Effector CD4-positive, alpha-beta T cell (primary cell): Measurements from ENCODE around the gene AMY2B.
"Not testable (repeated sequence)": the region's sequence is repeated elsewhere in the genome, so short reads cannot be mapped to it uniquely, and the experiment has no call there.

ENCODE experiments used
- DNase-seq: peaks from one replicate; pipeline ENCODE4 v3.0.0-alpha.2; 2020
- total RNA-seq: gene quantifications from one replicate; lab custom pipeline; 2026; lab: John Stamatoyannopoulos, UW

The AMY2B gene
- 24.8 reads per million, percentile 52 among the genes with 10 or more reads in this experiment for total RNA-seq

- not testable (repeated sequence) for DNase-seq
Observed at GRCh38 chr1:103571289-103571688, at the start of gene AMY2B. Gene AMY2B (plus strand): TSS chr1:103571589. CDS start chr1:103571603, 14 bp downstream.

GRCh38 chr1:103523346-103523745, 48.0 kb upstream of the AMY2B start:
- no peak for DNase-seq

DNA sequence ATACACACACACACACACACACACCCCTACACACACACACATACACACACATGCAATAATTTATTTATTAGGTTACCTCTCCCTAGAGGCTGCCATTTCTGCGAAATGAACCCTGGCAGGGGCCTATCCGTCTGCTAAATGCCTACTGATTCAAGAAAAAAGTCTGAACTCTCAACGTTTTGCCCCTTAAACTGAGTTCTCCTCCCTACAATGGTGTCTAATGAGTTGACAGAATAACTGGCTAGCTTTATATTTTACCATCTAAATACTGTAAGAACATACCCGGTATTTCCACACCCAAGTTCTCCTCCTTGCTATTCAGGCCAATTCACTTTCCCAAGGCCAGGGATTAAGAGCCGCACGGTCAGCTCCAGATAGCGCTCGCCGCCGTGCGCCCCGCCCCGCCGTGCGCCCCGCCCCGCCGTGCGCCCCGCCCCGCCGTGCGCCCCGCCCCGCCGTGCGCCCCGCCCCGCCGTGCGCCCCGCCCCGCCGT, 46.2 kb upstream of the AMY2B start:
- no peak for DNase-seq

DNA sequence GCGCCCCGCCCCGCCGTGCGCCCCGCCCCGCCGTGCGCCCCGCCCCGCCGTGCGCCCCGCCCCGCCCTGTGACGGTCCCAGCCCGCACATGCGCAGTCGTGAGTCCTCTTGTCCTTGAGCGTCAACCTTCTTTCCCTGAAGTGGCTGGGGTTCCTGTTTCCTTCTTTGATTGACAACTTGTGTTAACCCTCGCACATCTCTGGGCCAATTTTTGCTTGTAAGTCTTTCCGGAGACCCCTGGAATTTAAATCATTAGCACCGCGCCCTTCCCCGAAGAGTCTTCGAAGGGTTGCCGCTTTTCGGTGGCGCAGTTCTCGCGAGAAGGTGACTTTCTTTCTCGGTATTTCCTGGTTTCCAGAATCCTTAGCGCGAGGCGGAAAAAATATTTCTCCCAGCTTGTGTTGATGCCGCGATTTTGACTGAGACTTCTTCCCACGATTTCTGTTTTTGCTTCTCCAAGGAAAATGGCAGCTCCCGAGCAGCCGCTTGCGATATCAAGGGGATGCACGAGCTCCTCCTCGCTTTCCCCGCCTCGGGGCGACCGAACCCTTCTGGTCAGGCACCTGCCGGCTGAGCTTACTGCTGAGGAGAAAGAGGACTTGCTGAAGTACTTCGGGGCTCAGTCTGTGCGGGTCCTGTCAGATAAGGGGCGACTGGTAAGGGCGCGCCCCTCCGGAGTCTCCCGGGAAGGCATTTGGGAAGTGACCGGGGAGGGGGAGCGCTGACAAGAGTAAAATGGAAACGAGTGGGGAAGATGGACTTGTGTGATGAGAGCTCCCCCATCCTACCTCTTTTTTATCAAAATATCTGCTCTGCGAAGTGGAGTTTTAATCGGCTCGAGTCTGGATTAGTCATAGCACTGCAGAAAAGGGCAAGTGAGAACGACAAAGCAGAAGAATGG, 45.5 kb upstream of the AMY2B start, which contains the start of gene RNPC3:
Gene RNPC3 (plus strand): TSS at position 93 of the 901 bp plus-strand sequence. CDS start 372 bp downstream, at position 465.
- peak; percentile 87 for DNase-seq

DNA sequence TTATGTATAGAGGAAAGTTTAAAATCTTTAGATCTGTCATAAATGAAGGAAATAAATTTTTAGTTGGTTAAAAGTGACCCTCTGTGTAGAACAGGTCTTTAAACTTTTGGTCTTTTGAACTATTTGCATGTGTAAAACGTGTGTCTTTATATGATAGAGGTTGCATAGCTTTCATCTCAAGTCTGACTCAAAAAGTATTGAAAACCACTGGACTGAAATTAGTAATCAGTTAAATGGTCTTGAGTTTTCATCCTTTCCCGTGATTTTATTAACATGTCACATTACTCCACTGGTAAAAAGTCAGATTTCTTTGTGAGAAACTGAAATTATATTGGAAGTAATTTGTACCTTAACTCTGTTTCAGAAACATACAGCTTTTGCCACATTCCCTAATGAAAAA, 44.1 kb upstream of the AMY2B start:
- no peak for DNase-seq

DNA sequence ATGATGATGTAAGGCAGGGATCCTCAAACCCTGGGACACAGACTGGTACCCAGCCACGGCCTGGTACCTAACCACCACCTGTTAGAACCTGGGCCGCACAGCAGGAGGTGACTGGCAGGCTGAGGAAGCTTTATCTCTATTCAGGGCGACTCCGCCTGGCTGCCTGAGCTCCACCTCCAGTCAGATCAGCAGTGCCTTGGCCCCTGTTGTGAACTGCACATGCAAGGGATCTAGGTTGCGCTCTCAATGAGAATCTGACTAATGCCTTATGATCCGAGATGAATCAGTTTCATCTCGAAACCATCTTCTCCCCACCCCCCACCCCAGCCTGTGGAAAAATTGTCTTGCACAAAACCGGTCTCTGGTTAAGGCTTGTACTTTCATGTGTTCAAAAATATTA, 41.6 kb upstream of the AMY2B start:
- peak; percentile 4 for DNase-seq

GRCh38 chr1:103538226-103538625, 33.2 kb upstream of the AMY2B start:
- DNase-seq: no peak

DNA sequence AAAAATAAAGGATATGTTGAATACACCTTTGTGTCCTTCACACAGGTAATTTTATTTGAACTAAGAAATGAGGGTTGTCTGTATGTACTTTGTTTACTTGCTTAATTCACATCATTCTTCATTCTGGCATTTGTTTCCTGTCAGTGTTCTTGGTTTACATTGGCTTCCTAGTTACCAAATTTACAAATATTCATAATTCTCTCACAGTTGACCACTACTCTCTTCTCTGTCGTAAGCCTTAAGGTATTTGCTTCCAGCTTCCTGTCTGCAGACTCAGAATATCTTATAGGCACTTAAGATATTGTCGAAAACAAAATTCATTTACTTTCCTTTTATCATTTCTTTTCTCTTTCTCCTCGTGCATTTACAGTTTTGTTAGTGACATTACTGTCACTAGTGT, 30.0 kb upstream of the AMY2B start:
- no peak for DNase-seq

- DNase-seq: no peak
Observed at GRCh38 chr1:103546496-103546895, 24.9 kb upstream of the AMY2B start.

DNA sequence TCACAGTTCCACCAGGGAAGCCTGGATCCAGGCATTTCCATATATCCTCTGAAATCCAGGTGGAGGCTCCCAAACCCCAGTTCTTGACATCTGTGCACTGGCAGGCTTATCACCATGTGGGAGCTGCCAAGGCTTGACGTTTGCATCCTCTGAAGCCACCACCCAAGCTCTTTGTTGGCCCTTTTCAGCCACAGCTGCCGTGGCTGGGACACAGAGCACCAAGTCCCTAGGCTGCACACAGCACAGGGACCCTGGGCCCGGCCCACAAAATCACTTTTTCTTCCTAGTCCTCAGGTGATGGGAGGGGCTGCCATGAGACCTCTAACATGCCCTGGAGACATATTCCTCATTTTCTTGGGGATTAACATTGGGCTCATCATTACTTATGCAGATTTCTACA, 23.5 kb upstream of the AMY2B start:
- DNase-seq: no peak

GRCh38 chr1:103560427-103560826, 11.0 kb upstream of the AMY2B start:
- DNase-seq: no peak

GRCh38 chr1:103561124-103561523, 10.3 kb upstream of the AMY2B start:
- DNase-seq: not testable (repeated sequence)

DNA sequence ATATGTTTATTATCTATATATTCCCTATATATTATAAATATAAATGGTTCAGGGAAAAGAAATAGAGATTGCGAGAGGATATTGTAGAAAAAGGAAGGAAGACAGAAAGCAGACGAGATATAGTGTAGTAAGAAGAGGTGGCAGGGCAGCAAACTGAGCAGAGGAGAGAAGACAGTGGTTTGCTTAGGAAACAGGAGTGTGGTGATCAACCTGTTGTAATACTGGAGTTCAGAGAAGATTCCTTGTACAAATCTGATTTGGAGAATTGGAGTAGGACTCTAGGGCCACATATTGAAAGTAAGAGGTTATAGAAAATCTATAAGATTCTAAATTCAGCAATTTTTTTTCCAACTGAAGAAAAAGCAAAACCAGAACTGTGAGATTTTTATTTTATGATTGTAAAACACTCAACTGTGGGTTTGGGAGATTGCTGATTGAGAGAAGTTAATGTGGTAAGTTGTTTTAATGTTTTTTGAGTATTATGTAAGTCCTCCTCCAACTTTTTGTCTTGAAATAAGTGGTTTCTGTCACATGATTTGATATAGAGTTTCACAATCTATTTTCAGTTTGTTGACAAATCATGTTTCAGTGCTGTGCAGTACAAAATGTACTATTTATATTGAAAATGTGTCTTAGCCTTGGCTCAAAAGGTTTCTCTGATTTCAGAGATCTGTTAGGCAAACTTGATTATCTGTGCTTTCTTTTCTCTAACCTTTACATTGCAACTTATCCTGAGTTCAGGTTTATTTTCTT, 9.6 kb upstream of the AMY2B start:
- DNase-seq: no peak

DNA sequence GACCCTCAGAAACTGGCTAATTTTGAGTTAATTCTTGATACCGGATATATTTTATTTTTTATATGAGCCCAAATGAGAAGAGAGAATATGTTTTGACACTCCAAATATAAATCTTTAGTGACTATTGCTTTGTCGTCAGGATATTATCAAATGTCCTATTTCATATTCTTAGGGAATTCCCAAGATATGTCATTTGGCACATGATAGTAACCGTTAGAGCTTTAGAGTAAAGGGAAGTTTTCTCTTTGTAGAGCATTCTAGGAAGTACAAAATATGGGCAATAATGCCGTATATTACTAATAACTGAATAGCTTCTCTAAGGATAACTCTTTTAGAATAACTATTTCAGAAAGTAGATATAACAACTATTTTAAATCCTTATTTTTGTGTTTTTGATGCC, 8.3 kb upstream of the AMY2B start:
- no peak for DNase-seq

GRCh38 chr1:103569493-103569892, 1.9 kb upstream of the AMY2B start:
- DNase-seq: no peak

DNA sequence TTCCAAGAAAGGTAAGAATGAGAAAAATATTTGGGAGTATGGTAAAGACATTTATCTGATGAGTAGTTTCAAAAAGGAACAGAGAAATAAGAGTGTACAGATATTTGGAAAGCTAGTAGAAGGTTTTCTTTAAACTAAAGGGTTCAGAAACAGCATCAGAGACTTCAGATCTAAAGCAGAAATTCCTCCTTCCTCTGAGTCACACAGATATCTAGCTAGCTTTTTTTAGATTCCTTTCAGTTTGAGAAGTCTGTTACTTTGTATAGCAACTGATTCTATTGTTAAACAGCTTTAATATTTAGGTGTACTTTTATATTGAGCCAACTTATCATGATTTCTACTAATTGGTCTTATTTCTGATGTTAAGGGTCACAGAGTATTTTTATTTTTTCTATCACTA, 4.7 kb downstream of the AMY2B start:
- DNase-seq: no peak

GRCh38 chr1:103576784-103577183, 5.4 kb downstream of the AMY2B start:
- DNase-seq: not testable (repeated sequence)

DNA sequence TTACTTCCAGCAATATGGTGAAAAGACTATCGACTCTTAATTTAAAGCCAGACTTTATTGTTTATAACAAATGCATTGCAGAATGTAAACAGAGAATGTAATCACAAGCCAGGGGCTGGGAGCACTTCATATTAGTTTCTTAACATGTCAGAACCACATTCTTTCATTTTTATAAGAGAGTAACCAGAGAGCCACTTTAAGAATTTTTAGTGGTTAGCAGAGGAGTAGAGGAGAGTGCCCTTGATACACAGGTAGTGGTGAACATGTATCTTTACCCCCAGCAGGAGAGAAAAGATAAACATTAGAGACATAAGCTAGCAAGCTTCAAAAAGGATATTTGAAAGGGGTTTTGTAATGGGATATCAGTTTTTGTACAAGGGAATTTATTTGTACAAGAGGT, 11.1 kb downstream of the AMY2B start:
- DNase-seq: no peak

GRCh38 chr1:103583887-103584286, 12.5 kb downstream of the AMY2B start:
- no peak for DNase-seq

DNA sequence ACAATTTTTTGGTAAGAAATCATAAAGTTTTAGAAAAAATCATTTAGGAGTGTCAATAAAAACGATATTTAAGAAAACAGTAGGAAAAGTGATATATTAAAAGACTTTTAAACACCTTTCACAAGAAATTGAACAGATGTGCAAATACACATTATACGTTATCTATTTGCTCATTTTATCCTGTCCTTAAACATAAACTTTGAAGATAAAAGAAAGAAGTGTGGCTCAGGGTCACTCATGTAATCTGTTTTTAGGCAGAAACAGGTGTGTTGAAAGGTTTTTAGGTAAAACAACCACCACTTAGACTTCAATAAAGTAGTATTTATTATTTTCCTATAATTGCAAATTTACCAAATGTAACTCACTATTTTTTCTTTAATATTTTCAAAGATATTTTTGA, 13.1 kb downstream of the AMY2B start:
- DNase-seq: no peak

GRCh38 chr1:103602740-103603139, 31.4 kb downstream of the AMY2B start:
- DNase-seq: not testable (repeated sequence)

DNA sequence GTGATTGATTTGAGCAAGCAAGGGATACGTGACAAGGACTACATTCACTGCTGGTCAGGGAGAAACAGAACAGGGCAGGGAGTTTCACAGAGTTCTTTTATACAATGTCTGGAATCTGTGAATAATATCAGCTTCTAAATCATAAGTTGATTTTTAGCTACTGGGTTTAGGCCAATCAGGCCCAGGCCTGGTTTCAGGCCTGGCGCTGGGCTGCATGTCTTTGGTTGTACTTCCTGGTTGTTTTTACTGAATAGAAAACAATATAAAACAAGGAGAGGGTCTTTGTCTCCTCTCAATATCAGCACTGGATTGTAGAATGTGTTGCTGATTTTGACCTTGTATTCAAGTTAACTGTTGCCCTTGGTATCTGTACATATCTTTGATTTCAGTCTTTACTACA, 45.0 kb downstream of the AMY2B start:
- no peak for DNase-seq

- DNase-seq: not testable (repeated sequence)
Observed at GRCh38 chr1:103616994-103617477, 45.6 kb downstream of the AMY2B start, which contains the start of gene AMY2A. Gene AMY2A (plus strand): TSS chr1:103617427. CDS start chr1:103617441, 14 bp downstream.
